Nephron (organoid): ENCODE results near the gene RFT1.

ENCODE experiments used
- H3K27ac Mint-ChIP-seq, 3 experiments: 2 replicates each; pipeline ENCODE4 v1.8.0; 2020; ENCODE audit warnings: mixed read lengths in 3 of 3, mild to moderate bottlenecking in 2 of 3, moderate library complexity in 1 of 3
- H3K27me3 Mint-ChIP-seq: 2 replicates; pipeline ENCODE4 v1.8.0; 2021; ENCODE audit warnings: low read depth, mild to moderate bottlenecking, moderate library complexity, mixed read lengths
- H3K36me3 Mint-ChIP-seq: 2 replicates; pipeline ENCODE4 v1.8.0; 2020; ENCODE audit warnings: low read depth, mixed read lengths
- H3K4me1 Mint-ChIP-seq: 2 replicates; pipeline ENCODE4 v1.8.0; 2020; ENCODE audit warnings: mixed read lengths
- H3K4me3 Mint-ChIP-seq, 3 experiments: 2 replicates each; pipeline ENCODE4 v1.8.0; 2020; ENCODE audit warnings: mild to moderate bottlenecking in 3 of 3, mixed read lengths in 3 of 3, moderate library complexity in 2 of 3
- H3K9me3 Mint-ChIP-seq: 2 replicates; pipeline ENCODE4 v1.8.0; 2020; ENCODE audit warnings: mixed read lengths
- TF ChIP-seq, protein P1 (sequence below), 3 experiments: fragments of 200-600 bp; sonication (generic); IDR thresholded peaks; one replicate each; pipeline ENCODE4 v1.5.0; 2021; ENCODE audit warnings: antibody characterized with exemption in 3 of 3; ENCODE audit not compliant: unreplicated experiment in 3 of 3

The RFT1 gene

DNA sequence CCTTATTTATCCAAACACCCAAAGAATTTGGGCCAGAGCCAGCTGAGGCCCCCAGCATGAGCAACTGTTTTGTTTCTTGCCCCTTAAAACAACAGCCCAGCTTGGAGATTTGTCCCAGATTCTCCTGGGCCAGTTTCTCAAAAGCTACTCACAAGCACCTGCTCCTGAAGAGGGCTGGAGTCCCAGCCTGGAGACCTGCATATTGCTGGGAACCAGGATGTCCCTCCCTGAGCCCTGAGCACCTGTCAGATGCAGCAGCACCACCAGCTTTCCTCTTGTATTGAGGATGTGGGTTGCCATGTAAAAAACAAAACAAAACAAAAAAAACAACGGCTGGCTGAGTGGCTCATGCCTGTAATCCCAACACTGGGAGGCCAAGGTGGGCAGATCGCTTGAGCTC lies 7.0 kb upstream of the RFT1 start:
- H3K27me3 Mint-ChIP-seq = no peaks in the 10 kb centered on the region
- H3K27ac Mint-ChIP-seq = no peak overlapping the region
- H3K4me1 Mint-ChIP-seq = peaks cover 7% of the 10 kb centered on the region
- TF ChIP-seq, protein P1, sequence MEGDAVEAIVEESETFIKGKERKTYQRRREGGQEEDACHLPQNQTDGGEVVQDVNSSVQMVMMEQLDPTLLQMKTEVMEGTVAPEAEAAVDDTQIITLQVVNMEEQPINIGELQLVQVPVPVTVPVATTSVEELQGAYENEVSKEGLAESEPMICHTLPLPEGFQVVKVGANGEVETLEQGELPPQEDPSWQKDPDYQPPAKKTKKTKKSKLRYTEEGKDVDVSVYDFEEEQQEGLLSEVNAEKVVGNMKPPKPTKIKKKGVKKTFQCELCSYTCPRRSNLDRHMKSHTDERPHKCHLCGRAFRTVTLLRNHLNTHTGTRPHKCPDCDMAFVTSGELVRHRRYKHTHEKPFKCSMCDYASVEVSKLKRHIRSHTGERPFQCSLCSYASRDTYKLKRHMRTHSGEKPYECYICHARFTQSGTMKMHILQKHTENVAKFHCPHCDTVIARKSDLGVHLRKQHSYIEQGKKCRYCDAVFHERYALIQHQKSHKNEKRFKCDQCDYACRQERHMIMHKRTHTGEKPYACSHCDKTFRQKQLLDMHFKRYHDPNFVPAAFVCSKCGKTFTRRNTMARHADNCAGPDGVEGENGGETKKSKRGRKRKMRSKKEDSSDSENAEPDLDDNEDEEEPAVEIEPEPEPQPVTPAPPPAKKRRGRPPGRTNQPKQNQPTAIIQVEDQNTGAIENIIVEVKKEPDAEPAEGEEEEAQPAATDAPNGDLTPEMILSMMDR (IDR thresholded peaks at IDR 0.05; ENCODE audit: unreplicated experiment in 3 of 3) = no peak
- no peak overlapping the region for H3K4me3 Mint-ChIP-seq
- no peaks in the 10 kb centered on the region for H3K9me3 Mint-ChIP-seq
- no peaks in the 10 kb centered on the region for H3K36me3 Mint-ChIP-seq

GRCh38 chr3:53134631-53135232 lies 4.5 kb upstream of the RFT1 start:
- Mint-ChIP-seq H3K4me3 (no peak overlapping the region), H3K36me3 (no peaks in the 10 kb centered on the region), H3K27ac (peak overlapping the region in 1 of 3 experiments; percentile 20), H3K9me3 (no peaks in the 10 kb centered on the region), H3K27me3 (no peaks in the 10 kb centered on the region), H3K4me1 (peaks cover 14% of the 10 kb centered on the region)
- TF ChIP-seq, protein P1 (IDR thresholded peaks at IDR 0.05; ENCODE audit: unreplicated experiment in 3 of 3) = peak; percentile 56 to 67 (median 66)

DNA sequence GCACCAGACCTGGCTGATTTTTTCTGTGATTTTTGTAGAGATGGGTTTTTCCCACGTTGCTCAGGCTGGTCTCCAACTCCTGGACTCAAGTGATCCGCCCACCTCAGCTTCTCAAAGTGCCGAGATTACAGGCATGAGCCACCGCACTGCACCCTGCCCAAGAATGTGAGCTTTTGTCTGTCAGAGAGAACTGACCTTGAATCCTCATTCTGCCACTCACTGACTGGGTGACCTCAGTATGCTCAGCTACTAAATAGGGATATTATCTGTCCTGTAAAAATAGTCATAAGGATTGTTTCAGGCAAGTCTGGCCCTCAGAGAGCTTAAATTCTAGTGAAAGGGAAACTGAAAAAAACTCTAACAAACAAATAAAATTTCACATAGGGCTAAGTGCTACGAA lies 2.1 kb upstream of the RFT1 start:
- TF ChIP-seq, protein P1 (IDR thresholded peaks at IDR 0.05; ENCODE audit: unreplicated experiment in 3 of 3) = no peak
- peak overlapping the region; percentile 10 to 98 (median 96) for H3K27ac Mint-ChIP-seq
- peaks cover 20% of the 10 kb centered on the region for H3K4me1 Mint-ChIP-seq
- H3K27me3 Mint-ChIP-seq = no peaks in the 10 kb centered on the region
- no peaks in the 10 kb centered on the region for H3K9me3 Mint-ChIP-seq
- H3K36me3 Mint-ChIP-seq = no peaks in the 10 kb centered on the region
- H3K4me3 Mint-ChIP-seq = peak overlapping the region; percentile 57 to 92 (median 59)

GRCh38 chr3:53131096-53131495 lies 861 bp upstream of the RFT1 start:
- H3K36me3 Mint-ChIP-seq = no peaks in the 10 kb centered on the region
- peak overlapping the region; percentile 87 to 92 (median 89) for H3K4me3 Mint-ChIP-seq
- TF ChIP-seq, protein P1 (IDR thresholded peaks at IDR 0.05; ENCODE audit: unreplicated experiment in 3 of 3) = no peak
- no peaks in the 10 kb centered on the region for H3K27me3 Mint-ChIP-seq
- no peaks in the 10 kb centered on the region for H3K9me3 Mint-ChIP-seq
- peaks cover 20% of the 10 kb centered on the region for H3K4me1 Mint-ChIP-seq
- peak overlapping the region; percentile 96 to 98 (median 98) for H3K27ac Mint-ChIP-seq

GRCh38 chr3:53129344-53129743 lies 891 bp downstream of the RFT1 start:
- Mint-ChIP-seq H3K27me3 (no peaks in the 10 kb centered on the region), H3K27ac (peak overlapping the region; percentile 96 to 98 (median 98)), H3K36me3 (peaks cover 8% of the 10 kb centered on the region), H3K4me1 (peaks cover 20% of the 10 kb centered on the region), H3K4me3 (peak overlapping the region; percentile 87 to 92 (median 89)), H3K9me3 (no peaks in the 10 kb centered on the region)
- TF ChIP-seq, protein P1 (IDR thresholded peaks at IDR 0.05; ENCODE audit: unreplicated experiment in 3 of 3) = no peak

- peaks cover 20% of the 10 kb centered on the region for H3K4me1 Mint-ChIP-seq
- H3K27me3 Mint-ChIP-seq = no peaks in the 10 kb centered on the region
- H3K9me3 Mint-ChIP-seq = no peaks in the 10 kb centered on the region
- peaks cover 26% of the 10 kb centered on the region for H3K36me3 Mint-ChIP-seq
- no peak overlapping the region for H3K27ac Mint-ChIP-seq
- TF ChIP-seq, protein P1 (IDR thresholded peaks at IDR 0.05; ENCODE audit: unreplicated experiment in 3 of 3) = no peak
- H3K4me3 Mint-ChIP-seq = peak overlapping the region in 2 of 3 experiments; percentile 57 to 63
These were observed 3.6 kb downstream of the RFT1 start for GRCh38 chr3:53126601-53127000.
